GM21447 (cell line): Measurements from ENCODE around the gene APOBEC3A.

Experiments
- ATAC-seq: cut with Tn5 transposase; IDR thresholded peaks from one replicate; pipeline ENCODE4 v1.9.1; 2021; ENCODE audit not compliant: unreplicated experiment

The APOBEC3A gene

DNA sequence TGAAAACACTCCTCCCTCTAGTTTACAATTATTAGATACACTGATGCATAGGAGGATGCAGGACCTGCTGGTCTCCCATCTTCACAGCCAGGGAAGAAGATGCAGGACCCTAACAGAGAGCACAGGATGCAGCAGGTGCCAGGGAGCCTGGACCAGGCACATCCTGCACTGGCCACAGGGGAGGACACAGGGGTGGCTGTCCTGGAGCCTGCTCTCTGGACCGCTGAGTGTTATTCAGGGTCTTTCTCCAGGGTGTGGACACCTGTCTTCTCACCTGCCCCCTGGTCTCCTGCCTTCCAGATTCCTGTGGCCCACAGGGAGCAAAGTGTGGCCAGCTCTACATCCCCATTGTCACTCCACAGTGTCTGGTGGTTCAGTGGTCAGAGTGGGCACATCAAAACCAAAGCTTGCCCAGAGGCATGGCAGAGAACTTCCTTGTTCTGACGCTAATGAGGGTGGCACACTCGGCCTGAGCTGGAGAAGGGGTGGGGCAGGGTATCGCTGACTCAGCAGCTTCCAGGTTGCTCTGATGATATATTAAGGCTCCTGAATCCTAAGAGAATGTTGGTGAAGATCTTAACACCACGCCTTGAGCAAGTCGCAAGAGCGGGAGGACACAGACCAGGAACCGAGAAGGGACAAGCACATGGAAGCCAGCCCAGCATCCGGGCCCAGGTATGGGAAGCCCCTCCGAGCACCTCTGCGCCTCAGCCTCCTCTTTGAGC, at the start of gene APOBEC3A:
Gene APOBEC3A, plus strand, starts transcription at position 564 of the 725 bp plus-strand sequence. Its CDS starts 83 bp downstream, at position 647.
- ATAC-seq = no peak

DNA sequence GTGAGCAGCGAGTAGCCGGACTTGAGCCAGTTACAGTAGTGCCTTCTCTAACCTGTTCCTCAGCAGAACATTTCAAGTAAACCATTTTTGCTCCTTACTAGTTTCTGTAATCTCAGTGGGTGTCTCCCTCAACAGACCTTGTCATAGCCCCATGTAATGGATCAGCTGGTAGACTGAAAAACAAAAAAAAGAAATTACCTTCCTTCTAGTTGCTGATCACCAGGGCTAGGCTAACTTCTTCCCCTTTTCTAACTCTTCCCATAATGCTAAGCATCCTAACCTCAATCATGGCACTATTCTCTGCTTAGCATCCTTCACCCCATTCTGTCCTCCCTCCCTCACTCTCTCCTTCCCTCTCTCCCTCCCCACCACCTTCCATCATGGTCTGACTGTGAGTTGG, 49.6 kb upstream of the APOBEC3A start:
- ATAC-seq = no peak

GRCh38 chr22:38911434-38911833, 46.0 kb upstream of the APOBEC3A start:
- no peak for ATAC-seq

GRCh38 chr22:38919631-38920190, 37.7 kb upstream of the APOBEC3A start:
- no peak for ATAC-seq

DNA sequence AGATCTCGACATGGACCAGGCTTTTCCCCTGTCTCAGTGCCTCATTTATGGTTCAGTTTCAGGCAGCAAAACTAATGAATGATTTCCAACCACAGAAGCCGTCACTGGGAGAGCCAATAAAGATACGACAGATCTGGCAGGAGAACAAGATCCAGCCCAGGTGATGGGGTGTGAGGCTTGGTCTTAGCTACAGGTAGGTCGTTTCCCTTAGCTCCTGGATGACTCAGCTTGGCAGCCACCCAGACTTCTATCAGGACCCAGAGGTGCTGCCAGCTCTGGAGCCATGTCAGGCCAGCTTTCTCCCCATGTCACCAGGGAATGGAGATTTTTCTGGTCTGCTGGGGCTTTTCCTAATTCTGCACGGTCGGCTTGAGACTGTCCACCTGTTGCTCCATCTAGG, 36.3 kb upstream of the APOBEC3A start:
- no peak for ATAC-seq

DNA sequence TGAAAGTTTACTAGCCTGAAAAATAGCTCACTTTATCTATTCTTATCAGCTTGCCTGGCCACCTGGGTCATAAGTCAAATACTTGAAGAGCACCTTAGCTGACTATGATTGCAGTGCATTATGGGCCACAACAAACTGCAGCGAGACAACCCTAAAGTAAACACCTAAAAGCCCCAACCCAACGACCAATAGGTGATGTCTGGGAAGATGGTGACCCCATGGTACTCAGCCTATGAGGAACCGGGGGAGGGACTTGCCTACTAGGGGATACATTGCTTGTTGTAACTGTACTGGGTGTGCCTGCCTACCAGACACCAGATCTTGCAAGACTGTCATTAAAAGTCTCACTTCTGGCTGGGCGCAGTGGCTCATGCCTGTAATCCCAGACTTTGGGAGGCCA, 35.6 kb upstream of the APOBEC3A start:
- ATAC-seq = no peak

GRCh38 chr22:38923463-38924346, 33.7 kb upstream of the APOBEC3A start:
- no peak for ATAC-seq

DNA sequence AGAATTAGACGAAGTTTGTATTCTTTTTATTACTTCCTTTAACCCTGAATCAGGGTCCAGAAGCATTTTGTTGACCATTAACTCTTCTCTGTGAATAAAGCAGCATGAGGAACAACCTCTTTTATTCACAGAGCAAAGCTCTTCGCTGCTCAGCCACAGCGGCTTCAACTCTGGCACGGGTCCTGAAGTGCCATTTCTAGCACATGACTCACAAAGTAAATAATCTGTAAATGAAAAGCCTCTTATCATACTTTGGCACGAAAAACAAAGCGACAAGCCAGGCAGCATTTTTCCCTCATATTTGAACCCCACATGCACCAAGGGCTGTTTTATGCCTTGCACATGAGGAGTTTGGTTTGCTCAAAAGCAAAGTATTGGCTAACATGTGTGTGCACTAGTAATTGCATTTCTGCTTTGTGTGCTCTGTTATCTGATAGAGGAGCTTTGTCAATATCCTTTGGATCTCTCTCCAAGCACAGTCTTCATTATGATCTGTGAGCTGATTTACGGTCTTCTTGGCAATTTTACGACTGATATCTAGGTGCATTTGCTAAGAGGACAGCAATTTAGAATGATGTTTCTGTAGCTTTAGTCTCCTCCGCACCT, 33.0 kb upstream of the APOBEC3A start:
- no peak for ATAC-seq

DNA sequence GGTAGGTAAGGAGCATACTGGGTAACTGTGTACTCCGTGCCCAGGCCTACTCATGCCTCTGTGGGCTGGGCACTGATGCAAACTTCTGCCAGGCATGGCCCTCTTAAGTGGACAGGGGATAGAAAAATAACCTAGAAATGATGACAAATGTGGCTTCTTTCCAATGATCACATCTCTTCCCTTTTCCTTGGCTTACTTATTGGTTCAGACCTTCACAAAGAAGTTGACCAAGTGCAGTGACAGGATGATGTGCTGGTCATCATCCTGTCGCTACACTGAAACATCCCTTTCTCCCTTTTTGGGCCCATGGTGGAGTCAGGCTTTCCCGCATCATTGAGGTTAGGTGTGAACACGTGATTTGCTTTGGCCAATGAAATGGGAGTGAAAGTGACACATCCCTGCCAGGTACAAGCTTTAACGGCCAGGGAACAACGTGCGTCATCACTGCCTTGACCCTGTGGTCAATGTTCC, 31.8 kb upstream of the APOBEC3A start:
- ATAC-seq = no peak

- ATAC-seq = no peak
Observed at GRCh38 chr22:38927033-38927781, 30.2 kb upstream of the APOBEC3A start.

GRCh38 chr22:38930512-38930911, 26.9 kb upstream of the APOBEC3A start:
- no peak for ATAC-seq

DNA sequence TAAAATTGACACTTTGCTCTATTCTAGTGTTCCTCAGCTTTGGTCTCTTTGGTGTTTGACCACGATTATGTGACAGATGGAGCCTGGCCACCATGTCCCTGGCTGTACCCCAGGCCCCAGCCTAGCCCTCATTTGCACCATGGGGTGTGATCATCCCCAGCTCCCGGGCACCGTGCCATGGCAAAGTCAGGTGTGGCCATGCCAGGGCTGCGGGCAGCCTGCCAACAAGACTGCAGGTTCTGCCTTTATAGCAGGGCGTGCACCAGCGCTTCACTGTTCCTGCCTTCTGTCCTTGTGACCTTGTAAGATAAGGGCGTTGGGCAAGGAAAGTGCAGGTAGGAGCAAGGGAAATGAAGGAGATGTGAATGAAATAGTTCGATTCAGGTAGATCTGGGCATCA, 22.4 kb upstream of the APOBEC3A start:
- ATAC-seq = no peak

DNA sequence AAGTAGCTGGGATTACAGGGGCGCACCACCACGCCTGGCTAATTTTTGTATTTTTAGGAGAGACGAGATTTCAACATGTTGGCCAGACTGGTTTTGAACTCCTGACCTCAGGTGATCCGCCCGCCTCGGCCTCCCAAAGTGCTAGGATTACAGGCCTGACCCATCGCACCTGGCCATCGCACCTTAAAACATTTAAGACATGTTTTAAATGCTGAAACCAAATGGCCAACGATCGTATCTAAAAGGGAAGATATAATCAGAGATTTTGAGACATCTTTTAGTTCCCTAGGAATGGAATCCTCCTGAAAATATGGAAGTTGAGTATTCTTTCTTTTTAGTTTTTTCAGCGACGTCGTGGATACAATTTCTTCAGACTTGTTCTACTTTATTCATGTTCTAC, 21.8 kb upstream of the APOBEC3A start:
- no peak for ATAC-seq

GRCh38 chr22:38936562-38936961, 20.8 kb upstream of the APOBEC3A start:
- no peak for ATAC-seq

GRCh38 chr22:38937036-38937435, 20.4 kb upstream of the APOBEC3A start:
- ATAC-seq = no peak

DNA sequence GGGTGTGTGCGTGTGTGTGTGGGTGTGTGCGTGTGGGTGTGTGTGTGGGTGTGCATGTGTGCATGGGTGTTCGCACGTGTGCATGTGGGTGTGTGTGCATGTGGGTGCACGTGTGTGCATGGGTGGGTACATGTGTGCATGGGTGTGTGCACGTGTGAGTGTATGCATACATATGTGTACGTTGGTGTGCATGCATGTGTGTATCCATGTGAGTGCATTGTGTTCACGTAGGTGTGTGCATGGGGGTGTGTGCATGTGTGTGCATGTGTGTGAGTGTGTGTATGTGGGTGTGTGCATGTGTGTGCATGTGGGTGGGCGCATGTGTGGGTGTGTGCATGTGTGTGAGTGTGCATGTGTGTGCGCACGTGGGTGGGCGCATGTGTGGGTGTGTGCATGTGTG, 19.9 kb upstream of the APOBEC3A start:
- ATAC-seq = no peak

- no peak for ATAC-seq
Observed at GRCh38 chr22:38938221-38938620, 19.2 kb upstream of the APOBEC3A start.

- no peak for ATAC-seq
Observed at GRCh38 chr22:38938925-38939324, 18.5 kb upstream of the APOBEC3A start.

GRCh38 chr22:38940811-38941384, 16.5 kb upstream of the APOBEC3A start:
- no peak for ATAC-seq

DNA sequence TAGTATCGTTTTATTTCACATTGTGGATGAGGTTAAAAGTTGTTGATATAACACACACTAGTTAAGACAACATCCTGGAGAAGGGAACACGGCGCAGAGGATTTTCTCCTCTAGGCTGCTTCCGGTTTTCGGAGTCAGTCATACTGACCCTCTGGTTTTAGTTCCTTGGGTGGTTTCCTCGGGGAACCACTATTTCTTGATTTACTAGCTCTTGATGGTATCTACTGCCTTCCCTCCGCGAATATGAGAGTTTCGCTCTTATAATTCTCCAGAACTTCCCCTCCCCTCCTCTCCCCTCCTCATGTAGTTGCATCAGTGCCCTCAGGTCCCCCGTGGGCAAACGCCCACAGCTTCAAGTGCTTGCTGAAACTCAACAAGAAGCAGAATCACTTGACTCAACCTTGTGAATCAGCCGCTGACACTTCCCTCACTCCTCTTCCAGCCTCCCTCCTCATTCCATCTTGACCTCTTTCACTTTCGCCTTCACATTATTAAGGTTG, 15.9 kb upstream of the APOBEC3A start:
- ATAC-seq = peak; percentile 65
